ENCODE results near the gene TEAD2.

Gene TEAD2

DNA sequence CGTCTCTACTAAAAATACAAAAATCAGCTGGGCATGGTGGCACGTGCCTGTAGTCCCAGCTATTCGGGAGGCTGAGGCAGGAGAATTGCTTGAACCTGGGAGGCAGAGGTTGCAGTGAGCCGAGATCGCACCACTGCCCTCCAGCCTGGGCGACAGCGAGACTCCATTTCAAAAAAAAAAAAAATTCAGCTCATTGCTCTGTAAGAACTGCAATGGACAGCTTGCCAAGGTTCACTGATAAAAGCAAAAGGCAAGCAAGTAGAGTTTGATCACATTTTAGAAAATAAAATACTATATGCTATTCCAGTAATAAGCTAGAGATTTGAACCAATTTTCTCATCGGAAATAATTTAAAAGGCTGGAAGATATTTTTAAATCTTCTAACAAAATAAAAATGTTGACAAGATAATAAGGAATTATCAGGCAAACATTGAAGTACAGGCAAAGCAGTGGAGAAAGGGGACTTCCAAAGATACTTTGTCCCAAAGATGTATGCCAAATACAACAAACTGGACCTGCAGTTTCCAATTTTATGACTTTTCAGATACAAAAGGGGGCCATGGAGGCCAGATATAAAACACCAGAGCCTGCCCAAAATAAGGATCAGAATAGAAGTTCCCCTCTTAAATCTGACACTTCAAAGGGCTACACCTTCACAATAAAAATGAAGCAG, 66.9 kb downstream of the TEAD2 start:
- TF ChIP-seq EZH2 (IDR thresholded peaks at IDR 0.05; ENCODE audit: borderline replicate concordance, low read length) (no peak), CTCF (IDR thresholded peaks at IDR 0.05; ENCODE audit: low read length) (no peak)
- Histone ChIP-seq H3K27me3 (ENCODE audit: insufficient read depth, low read length) (no peaks in the 10 kb centered on the region), H3K36me3 (ENCODE audit: insufficient read depth, low read length) (no peaks in the 10 kb centered on the region; the same call in 1 of the 2 replicates), H3K9me2 (ENCODE audit: low read depth, low read length) (no peaks in the 10 kb centered on the region), H3F3A (ENCODE audit: insufficient read depth, low read length) (0 out of 2 replicates have a peak, but pooled peaks cover 2% of the 10 kb centered on the region), H2AFZ (ENCODE audit: low read length) (no peak overlapping the region), H3K4me2 (ENCODE audit: low read length) (no peak overlapping the region), H4K20me1 (ENCODE audit: insufficient read depth, low read length) (no peaks in the 10 kb centered on the region), H3K4me1 (ENCODE audit: insufficient read depth, low read length, severe bottlenecking) (no peaks in the 10 kb centered on the region), H3K27ac (ENCODE audit: low read depth, low read length, poor library complexity, severe bottlenecking) (no peak overlapping the region), H3K79me2 (ENCODE audit: insufficient read depth, low read length) (no peaks in the 10 kb centered on the region), H3K4me3 (ENCODE audit: low read depth, low read length, poor library complexity, severe bottlenecking) (no peak overlapping the region), H3K9ac (ENCODE audit: low read length) (no peak overlapping the region), H3K9me3 (ENCODE audit: low read length) (no peaks in the 10 kb centered on the region)

DNA sequence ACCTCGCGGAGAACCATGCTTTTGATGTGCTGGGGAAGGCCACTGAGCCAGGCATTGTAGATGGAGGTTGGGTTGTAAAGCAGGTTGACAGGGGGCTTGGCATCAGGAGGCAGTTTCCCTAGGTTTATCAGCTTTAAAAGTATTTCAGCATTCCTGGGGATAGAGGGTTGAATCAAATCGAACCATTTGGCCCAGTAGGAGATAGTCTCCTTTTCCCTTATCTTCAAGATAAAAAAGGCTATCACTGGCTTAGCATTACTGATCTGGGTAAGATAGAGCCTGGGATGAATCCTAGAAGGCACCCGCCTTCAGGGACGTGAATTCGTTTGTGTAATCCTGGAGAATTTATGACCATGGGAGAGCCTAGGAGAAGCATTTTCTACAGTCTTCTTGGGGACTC, 67.8 kb downstream of the TEAD2 start:
- H3K9ac ChIP-seq (ENCODE audit: low read length) = no peak overlapping the region
- no peak for TF ChIP-seq EZH2 (IDR thresholded peaks at IDR 0.05; ENCODE audit: borderline replicate concordance, low read length)
- TF ChIP-seq CTCF (IDR thresholded peaks at IDR 0.05; ENCODE audit: low read length) = no peak
- no peaks in the 10 kb centered on the region for H3K9me3 ChIP-seq (ENCODE audit: low read length)
- H4K20me1 ChIP-seq (ENCODE audit: insufficient read depth, low read length) = no peaks in the 10 kb centered on the region
- H3K27me3 ChIP-seq (ENCODE audit: insufficient read depth, low read length) = no peaks in the 10 kb centered on the region
- no peaks in the 10 kb centered on the region for H3K9me2 ChIP-seq (ENCODE audit: low read depth, low read length)
- no peak overlapping the region for H2AFZ ChIP-seq (ENCODE audit: low read length)
- 0 out of 2 replicates have a peak, but pooled peaks cover 2% of the 10 kb centered on the region for H3F3A ChIP-seq (ENCODE audit: insufficient read depth, low read length)
- H3K79me2 ChIP-seq (ENCODE audit: insufficient read depth, low read length) = no peaks in the 10 kb centered on the region
- H3K27ac ChIP-seq (ENCODE audit: low read depth, low read length, poor library complexity, severe bottlenecking) = no peak overlapping the region
- no peak overlapping the region for H3K4me2 ChIP-seq (ENCODE audit: low read length)
- no peak overlapping the region for H3K4me3 ChIP-seq (ENCODE audit: low read depth, low read length, poor library complexity, severe bottlenecking)
- H3K4me1 ChIP-seq (ENCODE audit: insufficient read depth, low read length, severe bottlenecking) = no peaks in the 10 kb centered on the region
- no peaks in the 10 kb centered on the region; the same call in 1 of the 2 replicates for H3K36me3 ChIP-seq (ENCODE audit: insufficient read depth, low read length)
